Loucy (cell line): Measurements from ENCODE around the gene FHIT.

Experiments
- H2AFZ ChIP-seq: fragments of 200-600 bp; sonication (generic); 2 replicates; pipeline ENCODE4 v1.6.0; 2016; ENCODE audit warnings: antibody characterized with exemption, mild to moderate bottlenecking, low read length, moderate library complexity
- H3F3A ChIP-seq: fragments of 200-600 bp; 2 replicates; pipeline ENCODE4 v1.6.0; 2016; ENCODE audit warnings: antibody characterized with exemption, low read depth, mild to moderate bottlenecking
- H3K27me3 ChIP-seq: fragments of 200-600 bp; sonication (generic); 2 replicates; pipeline ENCODE4 v1.6.1; 2014; ENCODE audit warnings: low read length, mild to moderate bottlenecking; ENCODE audit not compliant: insufficient read depth, poor library complexity, severe bottlenecking
- H3K36me3 ChIP-seq: fragments of 200-600 bp; sonication (generic); 2 replicates; pipeline ENCODE4 v1.6.1; 2016; ENCODE audit warnings: low read length; ENCODE audit not compliant: insufficient read depth
- H3K4me1 ChIP-seq: fragments of 200-600 bp; sonication (generic); 2 replicates; pipeline ENCODE4 v1.5.1; 2014; ENCODE audit warnings: low read length, mild to moderate bottlenecking; ENCODE audit not compliant: insufficient read depth, poor library complexity, severe bottlenecking
- H3K4me2 ChIP-seq: fragments of 200-600 bp; sonication (generic); 2 replicates; pipeline ENCODE4 v1.6.0; 2014; ENCODE audit warnings: antibody characterized with exemption, low read length, low read depth, mild to moderate bottlenecking; ENCODE audit not compliant: poor library complexity, severe bottlenecking
- H3K4me3 ChIP-seq: fragments of 200-600 bp; sonication (generic); 2 replicates; pipeline ENCODE4 v1.5.1; 2014; ENCODE audit warnings: low read length, mild to moderate bottlenecking, mixed read lengths; ENCODE audit not compliant: poor library complexity, severe bottlenecking
- H3K79me2 ChIP-seq: fragments of 200-600 bp; sonication (generic); 2 replicates; pipeline ENCODE4 v1.6.1; 2014; ENCODE audit warnings: low read length; ENCODE audit not compliant: insufficient read depth
- H3K9ac ChIP-seq: fragments of 200-600 bp; sonication (generic); 2 replicates; pipeline ENCODE4 v1.6.0; 2014; ENCODE audit warnings: mild to moderate bottlenecking, low read depth, low read length, moderate library complexity; ENCODE audit not compliant: poor library complexity, severe bottlenecking
- H3K9me2 ChIP-seq: fragments of 200-600 bp; sonication (generic); replicated peaks from 2 replicates; pipeline ENCODE4 v1.6.1; 2016; ENCODE audit warnings: low read depth, low read length, mixed read lengths
- H3K9me3 ChIP-seq: fragments of 200-600 bp; sonication (generic); 2 replicates; pipeline ENCODE4 v1.6.1; 2014; ENCODE audit warnings: mild to moderate bottlenecking, antibody characterized with exemption, low read length, low read depth; ENCODE audit not compliant: insufficient read depth
- H4K20me1 ChIP-seq: fragments of 200-600 bp; sonication (generic); 2 replicates; pipeline ENCODE4 v1.6.0; 2014; ENCODE audit warnings: antibody characterized with exemption, low read length, mild to moderate bottlenecking; ENCODE audit not compliant: insufficient read depth, poor library complexity, severe bottlenecking
- CTCF ChIP-seq: fragments of 200-600 bp; sonication (generic); conservative IDR thresholded peaks from 2 replicates; pipeline ENCODE4 v1.5.1; 2014; ENCODE audit warnings: mild to moderate bottlenecking, antibody characterized with exemption, low read length
- EZH2phosphoT487 ChIP-seq: fragments of 200-600 bp; IDR thresholded peaks from 2 replicates; pipeline ENCODE4 v1.6.1; 2018; ENCODE audit warnings: antibody characterized with exemption, mild to moderate bottlenecking, moderate library complexity, borderline replicate concordance

Gene FHIT

GRCh38 chr3:60697132-60697531, 554.1 kb downstream of the FHIT start:
- H3K9me3 ChIP-seq: no peaks in the 10 kb centered on the region
- H3K4me2 ChIP-seq: no peak overlapping the region
- no peaks in the 10 kb centered on the region for H3K4me1 ChIP-seq
- no peak overlapping the region for H2AFZ ChIP-seq
- H3K9ac ChIP-seq: no peak overlapping the region
- H3K9me2 ChIP-seq: no peaks in the 10 kb centered on the region
- H4K20me1 ChIP-seq: no peaks in the 10 kb centered on the region
- no peaks in the 10 kb centered on the region for H3F3A ChIP-seq
- TF ChIP-seq CTCF (no peak), EZH2phosphoT487 (no peak)
- H3K36me3 ChIP-seq: no peaks in the 10 kb centered on the region
- H3K79me2 ChIP-seq: no peaks in the 10 kb centered on the region
- H3K4me3 ChIP-seq: no peak overlapping the region
- H3K27me3 ChIP-seq: no peaks in the 10 kb centered on the region

GRCh38 chr3:60696428-60697125, 554.7 kb downstream of the FHIT start:
- no peaks in the 10 kb centered on the region for H3K79me2 ChIP-seq
- H3K4me1 ChIP-seq: no peaks in the 10 kb centered on the region
- H3K4me3 ChIP-seq: no peak overlapping the region
- H3K9me2 ChIP-seq: no peaks in the 10 kb centered on the region
- H3K27me3 ChIP-seq: no peaks in the 10 kb centered on the region
- H4K20me1 ChIP-seq: no peaks in the 10 kb centered on the region
- H2AFZ ChIP-seq: no peak overlapping the region
- no peak for TF ChIP-seq CTCF
- TF ChIP-seq EZH2phosphoT487: no peak
- H3K9me3 ChIP-seq: no peaks in the 10 kb centered on the region
- no peaks in the 10 kb centered on the region for H3K36me3 ChIP-seq
- H3K4me2 ChIP-seq: no peak overlapping the region
- H3K9ac ChIP-seq: no peak overlapping the region
- no peaks in the 10 kb centered on the region for H3F3A ChIP-seq

GRCh38 chr3:60675424-60675823, 575.8 kb downstream of the FHIT start:
- no peak overlapping the region for H2AFZ ChIP-seq
- no peak overlapping the region for H3K9ac ChIP-seq
- H3K4me2 ChIP-seq: no peak overlapping the region
- TF ChIP-seq CTCF: no peak
- TF ChIP-seq EZH2phosphoT487: no peak
- H3K4me1 ChIP-seq: no peaks in the 10 kb centered on the region
- H3K36me3 ChIP-seq: no peaks in the 10 kb centered on the region
- H3F3A ChIP-seq: no peaks in the 10 kb centered on the region
- H3K9me2 ChIP-seq: no peaks in the 10 kb centered on the region
- H3K27me3 ChIP-seq: no peaks in the 10 kb centered on the region
- H3K4me3 ChIP-seq: no peak overlapping the region
- H4K20me1 ChIP-seq: no peaks in the 10 kb centered on the region
- H3K79me2 ChIP-seq: no peaks in the 10 kb centered on the region
- H3K9me3 ChIP-seq: no peaks in the 10 kb centered on the region; the same call in 1 of the 2 replicates
